ENCODE data around the gene CFAP54. TPM values are rescaled to one million over a fixed set of nuclear protein-coding genes. Genes with fewer than 3 reads are reported as not detected.

Gene CFAP54
- total RNA-seq, 4 donors from 2014 or later: 0.22 to 0.62 (median 0.57) TPM; not detected in 1

- DNase-seq: no peak
- WGBS, 2 donors: 63 to 84% methylated on average over 3 of the region's 3 CpGs
- Histone ChIP-seq H3K36me3 (no peaks in the 10 kb centered on the region), H3K27me3 (peaks cover 0 to 6% (median 0%) of the 10 kb centered on the region in 4 donors), H3K9me3 (no peaks in the 10 kb centered on the region), H3K27ac (no peak overlapping the region), H3K4me1 (no peaks in the 10 kb centered on the region), H3K4me3 (no peak overlapping the region)
- intact Hi-C loops (cut with DNase I): no loop called here
- no peak for TF ChIP-seq POLR2A (IDR thresholded peaks at IDR 0.05)
- TF ChIP-seq CTCF (IDR thresholded peaks at IDR 0.05): no peak
Observed at GRCh38 chr12:96810477-96810876, 321.1 kb downstream of the CFAP54 start.

- intact Hi-C loops (cut with DNase I): no loop called here
- 22 to 34% methylated on average over 3 of the region's 3 CpGs for WGBS, 2 donors
- Histone ChIP-seq H3K4me1 (no peaks in the 10 kb centered on the region), H3K9me3 (no peaks in the 10 kb centered on the region), H3K27me3 (peaks cover 0 to 6% (median 0%) of the 10 kb centered on the region in 4 donors), H3K27ac (no peak overlapping the region), H3K4me3 (no peak overlapping the region), H3K36me3 (no peaks in the 10 kb centered on the region)
- TF ChIP-seq POLR2A (IDR thresholded peaks at IDR 0.05): no peak
- TF ChIP-seq CTCF (IDR thresholded peaks at IDR 0.05): no peak
- DNase-seq: no peak
Observed at GRCh38 chr12:96811083-96811482, 321.7 kb downstream of the CFAP54 start.

GRCh38 chr12:96812153-96812552, 322.8 kb downstream of the CFAP54 start:
- H3K4me3 ChIP-seq: no peak overlapping the region
- H3K27me3 ChIP-seq: peaks cover 0 to 6% (median 0%) of the 10 kb centered on the region in 4 donors
- TF ChIP-seq CTCF (IDR thresholded peaks at IDR 0.05) (no peak), POLR2A (IDR thresholded peaks at IDR 0.05) (no peak)
- no peaks in the 10 kb centered on the region for H3K4me1 ChIP-seq
- no peak overlapping the region for H3K27ac ChIP-seq
- intact Hi-C loops (cut with DNase I): no loop called here
- H3K9me3 ChIP-seq: no peaks in the 10 kb centered on the region
- no peaks in the 10 kb centered on the region for H3K36me3 ChIP-seq
- DNase-seq: no peak
- WGBS, 2 donors: 46 to 48% methylated on average over 2 of the region's 2 CpGs

- H3K4me3 ChIP-seq: no peak overlapping the region
- no peak for DNase-seq
Observed at GRCh38 chr12:96814200-96814599, 324.8 kb downstream of the CFAP54 start.

GRCh38 chr12:96821592-96821991, 332.2 kb downstream of the CFAP54 start:
- H3K9me3 ChIP-seq: no peaks in the 10 kb centered on the region
- WGBS, 2 donors: 61 to 67% methylated on average over 3 of the region's 3 CpGs
- no peaks in the 10 kb centered on the region for H3K27me3 ChIP-seq
- no peak overlapping the region for H3K27ac ChIP-seq
- no peak for DNase-seq
- intact Hi-C loops (cut with DNase I): no loop called here
- no peaks in the 10 kb centered on the region for H3K4me1 ChIP-seq
- no peak overlapping the region for H3K4me3 ChIP-seq
- no peak for TF ChIP-seq CTCF (IDR thresholded peaks at IDR 0.05)
- TF ChIP-seq POLR2A (IDR thresholded peaks at IDR 0.05): no peak
- H3K36me3 ChIP-seq: no peaks in the 10 kb centered on the region

More at GRCh38 chr12:96814200-96814599, 324.8 kb downstream of the CFAP54 start:
- TF ChIP-seq POLR2A (IDR thresholded peaks at IDR 0.05) (no peak), CTCF (IDR thresholded peaks at IDR 0.05) (no peak)
- H3K4me1 ChIP-seq: no peaks in the 10 kb centered on the region
- no peaks in the 10 kb centered on the region for H3K36me3 ChIP-seq
- no peaks in the 10 kb centered on the region for H3K27me3 ChIP-seq
- intact Hi-C loops (cut with DNase I): no loop called here
- 76 to 85% methylated on average over 2 of the region's 2 CpGs for WGBS, 2 donors
- H3K9me3 ChIP-seq: no peaks in the 10 kb centered on the region
- H3K27ac ChIP-seq: no peak overlapping the region

Measured in esophagus squamous epithelium (tissue), 5 donors.